Calu3 (cell line): ENCODE results near the gene UBA52. TPM values are rescaled to one million over a fixed set of nuclear protein-coding genes. Genes with fewer than 3 reads are reported as not detected.
A peak's percentile ranks its signal among the peaks of the same experiment; 100 is the strongest.
"Not testable (repeated sequence)": the region's sequence is repeated elsewhere in the genome, so short reads cannot be mapped to it uniquely, and the experiment has no call there.

Source experiments
- BruUV-seq: library from RNA; stranded (reverse); fragments of 400-500 nt; replicated peaks from 2 replicates; lab custom pipeline; 2021; lab: Mats Ljungman, UMichigan
- CTCF ChIA-PET: fragments of 300-600 bp; sonication (Branson Sonifier 250); formaldehyde crosslinking; loops from one replicate; lab custom pipeline; 2022; ENCODE audit warnings: antibody characterized with exemption; lab: Charles Lee
- DNase-seq: peaks from one replicate; pipeline ENCODE4 v3.0.0; 2022
- H3K27ac Mint-ChIP-seq: one replicate; pipeline ENCODE4 v1.8.0; 2022; ENCODE audit warnings: mixed read lengths; ENCODE audit not compliant: unreplicated experiment
- H3K27me3 Mint-ChIP-seq: one replicate; pipeline ENCODE4 v1.8.0; 2022; ENCODE audit warnings: mixed read lengths; ENCODE audit not compliant: unreplicated experiment
- H3K36me3 Mint-ChIP-seq: one replicate; pipeline ENCODE4 v1.8.0; 2022; ENCODE audit warnings: mild to moderate bottlenecking, moderate library complexity, mixed read lengths; ENCODE audit not compliant: insufficient read depth, unreplicated experiment
- H3K4me1 Mint-ChIP-seq: one replicate; pipeline ENCODE4 v1.8.0; 2022; ENCODE audit warnings: mild to moderate bottlenecking, low read depth, mixed read lengths; ENCODE audit not compliant: unreplicated experiment
- H3K4me3 Mint-ChIP-seq: one replicate; pipeline ENCODE4 v1.8.0; 2022; ENCODE audit warnings: mild to moderate bottlenecking, low read depth, moderate library complexity, mixed read lengths; ENCODE audit not compliant: unreplicated experiment
- H3K9me3 Mint-ChIP-seq: one replicate; pipeline ENCODE4 v1.8.0; 2022; ENCODE audit warnings: low read depth, mixed read lengths; ENCODE audit not compliant: unreplicated experiment
- intact Hi-C: fragments of 100-400 bp; cut with micrococcal nuclease; formaldehyde crosslinking; loops from one replicate; pipeline ENCODE4 v1.10.0; 2022; ENCODE audit not compliant: unreplicated experiment
- total RNA-seq: library from RNA; stranded (reverse); gene quantifications from 2 replicates; pipeline ENCODE4 v1.2.3, GENCODE V29; 2022
- TF ChIP-seq, protein P1 (sequence below): fragments of 200-600 bp; IDR thresholded peaks from one replicate; pipeline ENCODE4 v1.8.0; 2022; ENCODE audit warnings: antibody characterized with exemption; ENCODE audit not compliant: unreplicated experiment

UBA52 gene
- total RNA-seq, 1 experiment from 2014 or later, result 627 TPM

DNA sequence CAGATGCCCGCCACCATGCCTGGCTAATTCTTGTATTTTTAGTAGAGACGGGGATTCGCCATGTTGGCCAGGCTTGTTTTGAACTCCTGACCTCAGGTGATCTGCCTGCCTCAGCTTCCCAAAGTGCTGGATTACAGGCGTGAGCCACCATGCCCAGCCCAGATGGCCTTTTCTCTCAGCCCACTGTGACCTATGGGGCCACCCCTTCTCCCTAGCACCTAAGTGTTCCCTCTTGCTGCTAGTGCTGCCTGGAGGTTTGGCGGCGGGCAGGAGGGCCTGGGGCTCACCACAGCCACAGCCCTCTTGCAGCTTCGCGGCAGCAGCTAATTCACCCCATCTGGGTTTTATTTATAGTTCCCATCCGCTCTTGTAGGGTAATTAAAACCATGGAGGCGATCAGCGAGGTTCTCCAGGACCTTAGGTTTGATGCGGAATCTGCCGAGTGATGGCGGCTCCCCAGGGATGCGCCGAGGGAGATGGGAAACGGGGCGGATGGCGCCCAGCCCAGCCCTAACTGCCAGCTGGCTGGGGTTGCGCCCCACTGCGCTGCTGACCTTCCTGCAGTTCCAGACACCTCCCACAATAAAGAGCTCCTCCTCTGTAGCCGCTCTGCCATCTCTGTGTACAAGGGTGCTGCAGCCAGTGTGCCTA, 20.2 kb downstream of the UBA52 start:
- H3K4me3 Mint-ChIP-seq, result no peak overlapping the region
- H3K4me1 Mint-ChIP-seq, result peaks cover 10% of the 10 kb centered on the region
- DNase-seq, result no peak
- BruUV-seq, result no TSS peak
- intact Hi-C loops, result no loop called here
- TF ChIP-seq, protein P1, sequence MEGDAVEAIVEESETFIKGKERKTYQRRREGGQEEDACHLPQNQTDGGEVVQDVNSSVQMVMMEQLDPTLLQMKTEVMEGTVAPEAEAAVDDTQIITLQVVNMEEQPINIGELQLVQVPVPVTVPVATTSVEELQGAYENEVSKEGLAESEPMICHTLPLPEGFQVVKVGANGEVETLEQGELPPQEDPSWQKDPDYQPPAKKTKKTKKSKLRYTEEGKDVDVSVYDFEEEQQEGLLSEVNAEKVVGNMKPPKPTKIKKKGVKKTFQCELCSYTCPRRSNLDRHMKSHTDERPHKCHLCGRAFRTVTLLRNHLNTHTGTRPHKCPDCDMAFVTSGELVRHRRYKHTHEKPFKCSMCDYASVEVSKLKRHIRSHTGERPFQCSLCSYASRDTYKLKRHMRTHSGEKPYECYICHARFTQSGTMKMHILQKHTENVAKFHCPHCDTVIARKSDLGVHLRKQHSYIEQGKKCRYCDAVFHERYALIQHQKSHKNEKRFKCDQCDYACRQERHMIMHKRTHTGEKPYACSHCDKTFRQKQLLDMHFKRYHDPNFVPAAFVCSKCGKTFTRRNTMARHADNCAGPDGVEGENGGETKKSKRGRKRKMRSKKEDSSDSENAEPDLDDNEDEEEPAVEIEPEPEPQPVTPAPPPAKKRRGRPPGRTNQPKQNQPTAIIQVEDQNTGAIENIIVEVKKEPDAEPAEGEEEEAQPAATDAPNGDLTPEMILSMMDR, result no peak
- H3K36me3 Mint-ChIP-seq, result peaks cover 20% of the 10 kb centered on the region
- H3K27ac Mint-ChIP-seq, result no peak overlapping the region
- no peaks in the 10 kb centered on the region for H3K9me3 Mint-ChIP-seq
- no peaks in the 10 kb centered on the region for H3K27me3 Mint-ChIP-seq
- CTCF ChIA-PET, result no interaction called here

DNA sequence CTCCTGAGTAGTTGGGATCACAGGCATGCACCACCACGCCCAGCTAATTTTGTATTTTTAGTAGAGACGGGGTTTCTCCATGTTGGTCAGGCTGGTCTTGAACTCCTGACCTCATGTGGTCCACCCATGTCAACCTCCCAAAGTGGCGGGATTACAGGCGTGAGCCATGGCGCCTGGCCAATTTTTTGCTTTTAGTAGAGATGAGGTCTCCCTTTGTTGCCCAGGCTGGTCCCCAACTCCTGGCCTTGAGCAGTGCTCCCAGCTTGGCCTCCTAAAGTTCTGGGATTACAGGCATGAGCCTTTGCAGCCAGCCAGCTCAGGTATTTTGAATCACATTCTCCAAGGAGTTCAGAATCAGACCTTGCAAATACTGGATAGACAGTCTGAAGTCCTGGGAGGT, 21.1 kb downstream of the UBA52 start:
- CTCF ChIA-PET, result interaction anchor here (0.7 kb wide), 1 partner anchor 261 kb away, joined by 3 read pairs; no protein-coding TSS in a partner anchor
- H3K4me1 Mint-ChIP-seq, H3K27ac Mint-ChIP-seq, DNase-seq, intact Hi-C loops, BruUV-seq, H3K4me3 Mint-ChIP-seq, H3K9me3 Mint-ChIP-seq, H3K27me3 Mint-ChIP-seq: not testable (repeated sequence)
- peaks cover 20% of the 10 kb centered on the region for H3K36me3 Mint-ChIP-seq

DNA sequence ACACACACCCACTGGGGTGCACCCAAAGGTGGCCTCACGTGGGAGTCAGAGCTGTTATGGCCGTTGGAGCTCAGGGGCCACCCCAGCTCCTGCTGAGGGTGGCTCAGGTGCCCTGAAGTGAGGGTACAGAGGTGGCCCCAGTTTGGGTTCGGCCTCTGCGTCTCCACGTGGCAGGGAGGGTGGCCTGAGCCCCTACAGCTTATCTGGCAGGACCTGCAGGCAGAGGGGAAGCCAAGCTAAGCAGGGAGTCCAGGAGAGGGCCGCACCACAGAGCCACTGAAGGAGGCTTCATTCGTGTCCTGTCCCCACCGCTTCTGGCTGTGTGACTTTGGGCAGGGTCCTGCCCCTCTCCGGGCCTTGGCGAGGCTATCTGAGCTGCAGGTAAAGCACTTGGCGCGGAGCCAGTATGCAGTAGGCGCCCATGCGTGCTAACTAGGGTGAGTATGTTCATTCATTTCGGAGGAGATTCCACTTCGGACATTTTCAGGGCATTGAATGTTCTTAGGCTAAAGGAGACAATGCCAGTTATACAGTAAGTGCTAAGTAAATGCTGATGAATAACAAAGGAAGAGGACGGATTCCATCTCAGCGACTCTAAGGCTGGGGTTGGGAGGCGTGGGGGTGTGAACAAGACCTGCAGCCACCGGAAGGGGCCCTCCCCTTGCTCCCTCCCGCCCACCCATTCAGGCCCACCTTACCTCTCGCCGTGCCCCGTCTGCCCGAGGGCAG, 21.9 kb downstream of the UBA52 start:
- Mint-ChIP-seq H3K27ac (no peak overlapping the region), H3K27me3 (no peaks in the 10 kb centered on the region), H3K36me3 (peaks cover 20% of the 10 kb centered on the region), H3K4me1 (peaks cover 10% of the 10 kb centered on the region), H3K4me3 (peak overlapping the region; percentile 63), H3K9me3 (no peaks in the 10 kb centered on the region)
- TF ChIP-seq, protein P1, result no peak
- BruUV-seq, result no TSS peak
- intact Hi-C loops, result no loop called here
- CTCF ChIA-PET, result interaction anchor here (0.7 to 1.0 kb wide), 2 partner anchors 253 to 280 kb away, joined by 4 read pairs; no protein-coding TSS in a partner anchor
- no peak for DNase-seq

DNA sequence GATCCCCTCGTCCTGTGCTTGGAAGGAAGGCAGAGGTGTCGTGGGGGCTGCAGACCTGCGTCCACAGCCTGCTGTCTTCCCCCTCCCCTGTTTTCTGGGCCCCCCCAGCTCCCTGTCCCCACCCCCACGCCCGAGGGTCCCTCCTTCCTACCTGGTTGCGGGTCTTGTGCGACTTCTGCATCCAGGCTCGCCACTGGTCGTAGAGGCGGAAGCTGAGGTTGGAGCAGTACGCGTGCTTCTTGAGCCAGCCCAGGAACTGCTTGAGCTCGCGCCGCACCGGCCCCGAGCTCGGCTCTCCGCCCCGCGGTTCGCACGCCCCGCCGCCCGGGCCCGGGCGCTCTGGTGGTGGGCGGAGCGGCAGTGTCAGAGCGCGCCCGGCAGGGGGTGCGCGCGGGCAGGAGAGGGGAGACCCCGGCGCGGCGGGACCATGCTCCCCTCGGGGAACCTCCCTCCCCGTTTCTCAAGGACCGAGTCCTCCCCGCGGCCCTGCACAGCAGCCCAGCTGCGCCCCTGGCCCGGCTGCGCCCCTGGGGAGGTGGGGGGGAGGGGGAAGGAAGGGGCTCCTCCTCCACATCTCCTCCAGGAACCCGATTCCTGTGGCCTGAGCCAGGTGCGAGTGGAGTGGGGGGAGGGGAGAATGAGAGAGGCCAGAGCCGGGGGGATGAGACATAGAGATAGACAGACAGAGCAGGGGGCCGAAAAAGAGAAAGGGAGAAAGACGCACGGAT, 22.6 kb downstream of the UBA52 start:
- DNase-seq, result peak; percentile 71
- Mint-ChIP-seq H3K9me3 (no peaks in the 10 kb centered on the region), H3K36me3 (peaks cover 13% of the 10 kb centered on the region), H3K27ac (no peak overlapping the region), H3K4me3 (peak overlapping the region; percentile 63), H3K4me1 (peaks cover 10% of the 10 kb centered on the region), H3K27me3 (no peaks in the 10 kb centered on the region)
- BruUV-seq, result no TSS peak
- intact Hi-C loops, result no loop called here
- CTCF ChIA-PET, result interaction anchor here (0.7 to 1.0 kb wide), 3 partner anchors 25 to 279 kb away, joined by 4 read pairs; no protein-coding TSS in a partner anchor
- TF ChIP-seq, protein P1, result peak; percentile 67
